ENCODE data around the gene MAP3K2.
"Not testable (repeated sequence)": the region's sequence is repeated elsewhere in the genome, so short reads cannot be mapped to it uniquely, and the experiment has no call there.

The MAP3K2 gene

GRCh38 chr2:127378720-127379119 lies 9.1 kb downstream of the MAP3K2 start:
- no peak for DNase-seq

GRCh38 chr2:127377262-127377661 lies 10.5 kb downstream of the MAP3K2 start:
- DNase-seq, result no peak

GRCh38 chr2:127376257-127376656 lies 11.5 kb downstream of the MAP3K2 start:
- DNase-seq, result no peak

- no peak for DNase-seq
These were observed 14.3 kb downstream of the MAP3K2 start for GRCh38 chr2:127373362-127374083.

- no peak for DNase-seq
These were observed 16.7 kb downstream of the MAP3K2 start for GRCh38 chr2:127371037-127371436.

GRCh38 chr2:127370010-127370409 lies 17.8 kb downstream of the MAP3K2 start:
- DNase-seq, result no peak

- no peak for DNase-seq
These were observed 22.5 kb downstream of the MAP3K2 start for GRCh38 chr2:127365211-127365643.

GRCh38 chr2:127362971-127363370 lies 24.8 kb downstream of the MAP3K2 start:
- DNase-seq, result no peak

- no peak for DNase-seq
These were observed 25.6 kb downstream of the MAP3K2 start for GRCh38 chr2:127361929-127362885.

GRCh38 chr2:127360242-127360641 lies 27.5 kb downstream of the MAP3K2 start:
- no peak for DNase-seq

GRCh38 chr2:127359520-127359919 lies 28.3 kb downstream of the MAP3K2 start:
- DNase-seq, result no peak

GRCh38 chr2:127358971-127359370 lies 28.8 kb downstream of the MAP3K2 start:
- no peak for DNase-seq

- DNase-seq, result no peak
These were observed 29.7 kb downstream of the MAP3K2 start for GRCh38 chr2:127358044-127358443.

- no peak for DNase-seq
These were observed 30.2 kb downstream of the MAP3K2 start for GRCh38 chr2:127357591-127357990.

- no peak for DNase-seq
These were observed 31.2 kb downstream of the MAP3K2 start for GRCh38 chr2:127356531-127356930.

GRCh38 chr2:127355407-127356008 lies 32.3 kb downstream of the MAP3K2 start:
- peak; percentile 24 for DNase-seq

GRCh38 chr2:127353873-127354676 lies 33.7 kb downstream of the MAP3K2 start:
- not testable (repeated sequence) for DNase-seq

GRCh38 chr2:127353223-127353622 lies 34.6 kb downstream of the MAP3K2 start:
- not testable (repeated sequence) for DNase-seq

GRCh38 chr2:127351603-127352002 lies 36.2 kb downstream of the MAP3K2 start:
- DNase-seq, result no peak

- DNase-seq, result no peak
These were observed 39.3 kb downstream of the MAP3K2 start for GRCh38 chr2:127348426-127349000.

- DNase-seq, result no peak
These were observed 39.9 kb downstream of the MAP3K2 start for GRCh38 chr2:127347734-127348392.

- no peak for DNase-seq
These were observed 40.8 kb downstream of the MAP3K2 start for GRCh38 chr2:127347015-127347414.

Data from activated CD4-positive, alpha-beta T cell treated with anti-CD3 and anti-CD28 coated beads, Interleukin-2, amount 50 U/mL, for 1 hour (primary cell).